GM12875 (cell line): ENCODE data around the gene ANKS1B.

Source experiments
- H3K4me3 ChIP-seq: one replicate; pipeline ENCODE4 v1.5.1; 2011; ENCODE audit warnings: low read depth, low read length, control low read depth
- TF ChIP-seq, protein P1 (sequence below): IDR thresholded peaks from 2 replicates; pipeline ENCODE4 v1.5.1; 2011; ENCODE audit warnings: low read depth, mild to moderate bottlenecking, control low read depth, inconsistent platforms, low read length, moderate library complexity, borderline replicate concordance; ENCODE audit not compliant: insufficient read depth

Gene ANKS1B

DNA sequence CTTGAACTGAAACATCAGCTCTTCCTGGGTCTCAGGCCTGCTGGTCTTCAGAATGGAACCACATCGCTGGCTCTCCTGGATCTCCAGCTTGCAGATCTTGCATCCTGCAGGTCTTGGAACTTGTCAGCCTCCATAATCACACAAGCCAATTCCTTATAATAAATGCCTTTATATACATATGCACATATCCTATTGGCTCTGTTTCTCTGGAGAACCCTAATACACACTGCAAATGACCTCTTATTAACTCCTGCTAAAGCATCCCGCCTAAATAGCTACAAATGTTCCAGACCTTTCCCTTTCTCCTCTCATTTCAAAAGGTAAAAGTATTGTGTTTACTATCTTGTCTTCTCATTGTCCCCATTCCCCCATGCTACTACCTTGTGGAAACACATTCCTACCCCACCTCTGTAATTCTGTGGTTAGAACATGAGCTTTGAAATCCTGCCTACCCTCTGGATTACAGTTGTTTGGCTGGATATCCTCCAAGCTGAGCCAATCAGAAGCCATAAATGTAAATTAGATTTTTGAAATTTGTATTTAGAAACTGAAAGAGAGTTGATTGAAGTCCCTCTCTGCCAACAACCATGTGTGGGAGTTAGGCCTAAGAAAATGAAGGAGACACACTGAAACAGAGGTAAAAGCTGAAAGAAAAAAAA, 58.1 kb downstream of the ANKS1B start:
- no peak overlapping the region for H3K4me3 ChIP-seq
- TF ChIP-seq, protein P1, sequence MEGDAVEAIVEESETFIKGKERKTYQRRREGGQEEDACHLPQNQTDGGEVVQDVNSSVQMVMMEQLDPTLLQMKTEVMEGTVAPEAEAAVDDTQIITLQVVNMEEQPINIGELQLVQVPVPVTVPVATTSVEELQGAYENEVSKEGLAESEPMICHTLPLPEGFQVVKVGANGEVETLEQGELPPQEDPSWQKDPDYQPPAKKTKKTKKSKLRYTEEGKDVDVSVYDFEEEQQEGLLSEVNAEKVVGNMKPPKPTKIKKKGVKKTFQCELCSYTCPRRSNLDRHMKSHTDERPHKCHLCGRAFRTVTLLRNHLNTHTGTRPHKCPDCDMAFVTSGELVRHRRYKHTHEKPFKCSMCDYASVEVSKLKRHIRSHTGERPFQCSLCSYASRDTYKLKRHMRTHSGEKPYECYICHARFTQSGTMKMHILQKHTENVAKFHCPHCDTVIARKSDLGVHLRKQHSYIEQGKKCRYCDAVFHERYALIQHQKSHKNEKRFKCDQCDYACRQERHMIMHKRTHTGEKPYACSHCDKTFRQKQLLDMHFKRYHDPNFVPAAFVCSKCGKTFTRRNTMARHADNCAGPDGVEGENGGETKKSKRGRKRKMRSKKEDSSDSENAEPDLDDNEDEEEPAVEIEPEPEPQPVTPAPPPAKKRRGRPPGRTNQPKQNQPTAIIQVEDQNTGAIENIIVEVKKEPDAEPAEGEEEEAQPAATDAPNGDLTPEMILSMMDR = no peak

DNA sequence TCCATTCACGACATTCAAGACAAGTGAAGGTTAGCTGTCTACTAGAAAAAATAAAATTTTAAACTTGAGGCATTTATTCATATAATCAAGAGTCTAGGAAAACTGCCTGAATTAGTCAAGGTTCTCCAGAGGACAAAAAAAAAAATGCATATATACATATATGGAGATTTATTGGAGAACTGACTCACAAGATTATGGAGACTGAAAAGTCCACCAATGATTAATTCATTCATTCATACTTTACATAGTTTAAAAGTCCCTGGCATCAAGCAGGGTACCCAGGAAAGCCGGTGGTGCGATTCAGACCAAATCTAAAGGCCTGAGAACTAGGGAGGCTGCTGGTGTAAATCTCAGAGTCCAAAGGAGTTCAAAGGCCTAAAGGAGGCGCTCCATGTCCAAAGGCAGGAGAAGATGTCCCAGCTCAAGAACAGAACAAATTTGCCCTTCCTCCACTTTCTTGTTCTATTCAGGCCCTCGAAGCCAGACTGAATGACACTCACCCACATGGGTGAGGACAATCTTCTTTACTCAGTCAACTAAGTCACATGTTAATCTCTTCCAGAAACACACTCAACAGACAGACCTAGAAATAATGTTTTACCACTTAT, 64.3 kb downstream of the ANKS1B start:
- TF ChIP-seq, protein P1 = no peak
- no peak overlapping the region for H3K4me3 ChIP-seq

DNA sequence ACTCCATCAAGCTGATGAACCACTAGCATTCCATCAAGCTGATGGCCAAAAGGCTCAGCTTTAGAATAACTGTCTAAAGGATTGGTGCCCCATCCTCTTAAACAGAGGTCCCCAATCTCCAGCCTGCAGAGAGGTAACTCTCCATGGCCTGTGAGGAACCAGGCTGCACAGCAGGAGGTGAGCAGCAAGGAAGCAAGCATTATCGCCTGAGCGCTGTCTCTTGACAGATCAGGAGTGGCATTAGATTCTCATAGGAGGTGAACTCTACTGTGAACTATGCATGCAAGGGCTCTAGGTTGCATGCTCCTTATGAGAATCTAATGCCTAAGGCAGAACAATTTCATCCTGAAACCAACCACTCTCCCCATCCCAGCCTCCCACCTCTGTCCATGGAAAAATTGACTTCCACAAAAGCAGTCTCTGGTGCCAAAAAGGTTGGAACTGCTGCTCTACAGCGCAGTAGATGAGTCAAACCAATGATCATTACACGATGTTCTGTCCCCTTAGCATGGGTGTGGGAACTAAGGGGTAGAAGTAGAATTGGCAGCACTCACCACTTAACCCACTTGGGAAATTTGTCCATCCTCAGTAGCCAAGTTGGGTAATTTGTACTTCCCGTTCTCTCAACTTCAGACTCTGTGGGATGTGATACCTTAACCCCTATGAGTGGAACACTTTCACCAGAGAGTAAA, 66.9 kb downstream of the ANKS1B start:
- H3K4me3 ChIP-seq = no peak overlapping the region
- TF ChIP-seq, protein P1 = no peak

DNA sequence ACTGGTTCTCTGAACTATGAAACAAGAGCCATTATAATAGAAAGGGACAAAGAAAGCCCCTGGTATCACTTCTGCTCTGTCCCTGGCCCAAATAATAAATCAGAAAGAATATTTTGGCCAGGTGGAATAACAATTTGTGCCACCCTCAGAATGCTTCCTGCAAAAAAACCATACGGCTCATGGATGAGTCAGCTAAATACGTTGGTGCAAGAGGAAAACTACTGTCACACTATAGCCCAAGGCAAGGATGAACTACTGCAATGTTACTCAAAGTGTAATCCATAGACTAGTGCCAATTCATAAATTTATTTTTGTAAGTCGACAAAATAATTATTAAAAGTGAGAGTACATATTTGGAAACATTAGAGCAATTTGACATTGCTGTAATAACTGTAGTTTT, 68.2 kb downstream of the ANKS1B start:
- TF ChIP-seq, protein P1 = no peak

DNA sequence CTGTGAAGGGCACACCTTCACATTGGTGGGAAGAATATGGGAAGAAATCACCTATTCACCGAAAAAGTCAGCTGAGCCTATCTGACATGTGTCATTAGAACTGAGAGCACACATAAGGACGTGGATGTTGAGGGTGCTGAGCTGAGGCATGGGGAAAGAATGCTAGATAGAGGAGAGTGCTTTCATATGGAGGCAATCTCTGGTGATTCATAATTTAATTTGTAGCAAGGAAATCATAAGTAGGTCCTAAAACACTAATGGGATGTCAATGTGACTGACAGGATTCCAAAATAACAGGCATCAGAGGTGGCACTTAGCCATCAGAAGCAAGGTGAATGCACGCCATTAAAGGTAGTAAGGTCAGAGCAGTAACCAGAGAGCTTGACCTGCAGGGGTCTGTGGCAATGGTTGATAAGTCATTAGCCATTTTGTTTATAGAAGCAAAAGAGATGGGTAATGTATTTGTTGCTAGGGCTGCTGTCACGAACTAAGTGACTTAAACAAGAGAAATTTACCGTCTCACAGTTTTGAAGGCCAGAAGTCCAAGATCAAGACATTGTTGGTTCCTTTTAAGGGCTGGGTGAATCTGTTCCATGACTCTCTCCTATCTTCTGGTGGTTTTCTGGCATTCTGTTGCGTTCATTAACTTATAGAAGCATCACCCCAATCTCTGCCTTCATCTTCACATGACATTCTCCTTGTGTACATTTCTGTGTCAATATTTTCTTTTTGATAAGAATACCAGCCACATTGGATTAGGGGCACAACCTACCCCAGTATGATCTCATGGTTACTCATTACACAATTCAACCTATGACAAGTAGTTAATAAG, 69.3 kb downstream of the ANKS1B start:
- TF ChIP-seq, protein P1 = no peak
- H3K4me3 ChIP-seq = no peak overlapping the region

More for the DNA sequence above, 68.2 kb downstream of the ANKS1B start:
- no peak overlapping the region for H3K4me3 ChIP-seq

DNA sequence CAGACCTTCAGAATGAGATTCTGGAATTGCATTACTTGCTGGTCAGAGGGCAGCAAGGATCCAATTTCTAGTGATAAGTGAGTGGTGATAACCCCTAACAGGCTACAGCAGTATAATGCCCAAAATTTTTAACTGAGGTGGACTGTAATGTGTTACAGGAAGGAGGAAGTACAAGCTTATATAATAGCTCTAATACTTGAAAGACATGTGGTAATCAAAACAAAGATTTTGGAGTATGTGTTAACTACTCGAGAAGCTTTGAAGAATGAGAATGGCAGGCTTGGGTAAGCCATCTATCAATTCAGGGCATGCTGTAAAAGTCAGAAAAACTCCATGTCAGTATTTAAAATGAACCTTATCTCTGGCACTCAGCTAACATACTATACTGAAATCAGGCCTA, 70.5 kb downstream of the ANKS1B start:
- TF ChIP-seq, protein P1 = no peak

More for the DNA sequence above, 70.5 kb downstream of the ANKS1B start:
- H3K4me3 ChIP-seq = no peak overlapping the region
